MCF 10A (cell line): Measurements from ENCODE around the gene KIAA0825. TPM values are rescaled to one million over a fixed set of nuclear protein-coding genes. Genes with fewer than 3 reads are reported as not detected.

Experiments used
- BruUV-seq: library from RNA; stranded (reverse); fragments of 400-500 nt; replicated peaks from 2 replicates; lab custom pipeline; 2021; lab: Mats Ljungman, UMichigan
- CTCF ChIA-PET: fragments of 300-600 bp; sonication (Branson Sonifier 250); formaldehyde crosslinking; extraction: SDS; loops from one replicate; lab custom pipeline; 2021; ENCODE audit warnings: antibody characterized with exemption, inconsistent platforms; lab: Yijun Ruan, JAX
- POLR2A ChIA-PET: fragments of 300-600, 350-650 bp; sonication (Branson Sonifier 250); formaldehyde crosslinking; extraction: SDS; loops from one replicate; lab custom pipeline; 2020; ENCODE audit warnings: antibody characterized with exemption, inconsistent platforms; lab: Yijun Ruan, JAX
- DNase-seq: peaks from one replicate; pipeline ENCODE4 v3.0.0-alpha.2; 2018; ENCODE audit not compliant: unreplicated experiment
- H3K27ac Mint-ChIP-seq: one replicate; pipeline ENCODE4 v1.8.0; 2022; ENCODE audit warnings: mild to moderate bottlenecking, low read depth, mixed read lengths; ENCODE audit not compliant: unreplicated experiment
- H3K27me3 Mint-ChIP-seq: one replicate; pipeline ENCODE4 v1.8.0; 2022; ENCODE audit warnings: mixed read lengths; ENCODE audit not compliant: insufficient read depth, unreplicated experiment
- H3K36me3 Mint-ChIP-seq: one replicate; pipeline ENCODE4 v1.8.0; 2022; ENCODE audit warnings: mild to moderate bottlenecking, moderate library complexity, mixed read lengths; ENCODE audit not compliant: insufficient read depth, unreplicated experiment
- H3K4me1 Mint-ChIP-seq: one replicate; pipeline ENCODE4 v1.8.0; 2022; ENCODE audit warnings: mixed read lengths; ENCODE audit not compliant: insufficient read depth, unreplicated experiment
- H3K4me3 Mint-ChIP-seq: one replicate; pipeline ENCODE4 v1.8.0; 2022; ENCODE audit warnings: mild to moderate bottlenecking, moderate library complexity, mixed read lengths; ENCODE audit not compliant: unreplicated experiment
- H3K9me3 Mint-ChIP-seq: one replicate; pipeline ENCODE4 v1.8.0; 2022; ENCODE audit warnings: mixed read lengths; ENCODE audit not compliant: unreplicated experiment
- CTCF ChIP-seq: fragments of 200-600 bp; IDR thresholded peaks from one replicate; pipeline ENCODE4 v1.8.0; 2022; ENCODE audit warnings: antibody characterized with exemption, mild to moderate bottlenecking; ENCODE audit not compliant: unreplicated experiment
- intact Hi-C: fragments of 100-400 bp; cut with micrococcal nuclease; formaldehyde crosslinking; loops from 2 replicates; pipeline ENCODE4 v1.14.1; 2022
- total RNA-seq: library from RNA; stranded (reverse); gene quantifications from 2 replicates; pipeline ENCODE4 v1.2.3, GENCODE V29; 2022

The KIAA0825 gene
- total RNA-seq, 1 experiment from 2014 or later: 2.1 TPM

- Mint-ChIP-seq H3K27me3 (no peaks in the 10 kb centered on the region), H3K36me3 (no peaks in the 10 kb centered on the region), H3K4me1 (peaks cover 13% of the 10 kb centered on the region), H3K4me3 (no peak overlapping the region), H3K27ac (no peak overlapping the region), H3K9me3 (peaks cover 9% of the 10 kb centered on the region)
- TF ChIP-seq CTCF: no peak
- no peak for DNase-seq
- intact Hi-C loops: no loop called here
- BruUV-seq: no TSS peak
- ChIA-PET POLR2A (interaction anchor here (1.0 kb wide), 1 partner anchor 10 kb away, joined by 4 read pairs; no protein-coding TSS in a partner anchor), CTCF (interaction anchor here (1.4 kb wide), 1 partner anchor 196 kb away, joined by 3 read pairs; no protein-coding TSS in a partner anchor)
Observed at GRCh38 chr5:94540856-94541494, 77.4 kb downstream of the KIAA0825 start.

GRCh38 chr5:94538260-94538659 is 80.1 kb downstream of the KIAA0825 start:
- H3K4me3 Mint-ChIP-seq: no peak overlapping the region
- CTCF ChIA-PET: interaction anchor here (0.6 to 1.7 kb wide), 10 partner anchors 12 to 907 kb away, joined by 3 to 7 read pairs (median 4); no protein-coding TSS in a partner anchor
- H3K27ac Mint-ChIP-seq: no peak overlapping the region
- H3K36me3 Mint-ChIP-seq: no peaks in the 10 kb centered on the region
- no TSS peak for BruUV-seq
- H3K27me3 Mint-ChIP-seq: no peaks in the 10 kb centered on the region
- DNase-seq: no peak
- POLR2A ChIA-PET: interaction anchor here (1.6 kb wide), 1 partner anchor 13 kb away, joined by 3 read pairs; no protein-coding TSS in a partner anchor
- TF ChIP-seq CTCF: no peak
- intact Hi-C loops: no loop called here
- H3K9me3 Mint-ChIP-seq: peaks cover 9% of the 10 kb centered on the region
- peaks cover 6% of the 10 kb centered on the region for H3K4me1 Mint-ChIP-seq

GRCh38 chr5:94526706-94527105 is 91.7 kb downstream of the KIAA0825 start:
- TF ChIP-seq CTCF: no peak
- no peak overlapping the region for H3K4me3 Mint-ChIP-seq
- ChIA-PET POLR2A (no interaction called here), CTCF (interaction anchor here (0.6 to 2.0 kb wide), 4 partner anchors 8 to 397 kb away, joined by 3 to 8 read pairs (median 4); no protein-coding TSS in a partner anchor)
- H3K9me3 Mint-ChIP-seq: no peaks in the 10 kb centered on the region
- H3K4me1 Mint-ChIP-seq: no peaks in the 10 kb centered on the region
- no peak for DNase-seq
- H3K36me3 Mint-ChIP-seq: no peaks in the 10 kb centered on the region
- BruUV-seq: no TSS peak
- intact Hi-C loops: no loop called here
- H3K27me3 Mint-ChIP-seq: no peaks in the 10 kb centered on the region
- H3K27ac Mint-ChIP-seq: no peak overlapping the region
